ENCODE measurements around the gene SEL1L2.

The SEL1L2 gene

GRCh38 chr20:13941031-13941430 is 49.4 kb downstream of the SEL1L2 start:
- no peak for DNase-seq (ENCODE audit: extremely low read depth, insufficient read length)
- H3K27me3 ChIP-seq (replicated peaks; ENCODE audit: control insufficient read depth, insufficient read depth, low read length), result no peaks in the 10 kb centered on the region
- H3K4me3 ChIP-seq (replicated peaks; ENCODE audit: low read depth, low read length), result no peak overlapping the region
- TF ChIP-seq CTCF (IDR thresholded peaks at IDR 0.05; ENCODE audit: insufficient read depth, low read length, poor library complexity, severe bottlenecking), result no peak
- no peaks in the 10 kb centered on the region for H3K36me3 ChIP-seq (ENCODE audit: control insufficient read depth, insufficient read depth, low read length)

- H3K4me3 ChIP-seq (replicated peaks; ENCODE audit: low read depth, low read length), result no peak overlapping the region
- no peaks in the 10 kb centered on the region for H3K36me3 ChIP-seq (ENCODE audit: control insufficient read depth, insufficient read depth, low read length)
- no peaks in the 10 kb centered on the region for H3K27me3 ChIP-seq (replicated peaks; ENCODE audit: control insufficient read depth, insufficient read depth, low read length)
- DNase-seq (ENCODE audit: extremely low read depth, insufficient read length), result no peak
- no peak for TF ChIP-seq CTCF (IDR thresholded peaks at IDR 0.05; ENCODE audit: insufficient read depth, low read length, poor library complexity, severe bottlenecking)
These were observed 53.4 kb downstream of the SEL1L2 start for GRCh38 chr20:13936781-13937576.

GRCh38 chr20:13934992-13935894 is 55.2 kb downstream of the SEL1L2 start:
- Histone ChIP-seq H3K36me3 (ENCODE audit: control insufficient read depth, insufficient read depth, low read length) (no peaks in the 10 kb centered on the region), H3K27me3 (replicated peaks; ENCODE audit: control insufficient read depth, insufficient read depth, low read length) (no peaks in the 10 kb centered on the region), H3K4me3 (replicated peaks; ENCODE audit: low read depth, low read length) (no peak overlapping the region)
- DNase-seq (ENCODE audit: extremely low read depth, insufficient read length), result no peak
- no peak for TF ChIP-seq CTCF (IDR thresholded peaks at IDR 0.05; ENCODE audit: insufficient read depth, low read length, poor library complexity, severe bottlenecking)

- H3K4me3 ChIP-seq (replicated peaks; ENCODE audit: low read depth, low read length), result no peak overlapping the region
- DNase-seq (ENCODE audit: extremely low read depth, insufficient read length), result no peak
These were observed 60.1 kb downstream of the SEL1L2 start for GRCh38 chr20:13930281-13930680.

GRCh38 chr20:13929836-13930235 is 60.6 kb downstream of the SEL1L2 start:
- H3K36me3 ChIP-seq (ENCODE audit: control insufficient read depth, insufficient read depth, low read length), result no peaks in the 10 kb centered on the region
- DNase-seq (ENCODE audit: extremely low read depth, insufficient read length), result no peak
- no peak overlapping the region for H3K4me3 ChIP-seq (replicated peaks; ENCODE audit: low read depth, low read length)
- TF ChIP-seq CTCF (IDR thresholded peaks at IDR 0.05; ENCODE audit: insufficient read depth, low read length, poor library complexity, severe bottlenecking), result no peak
- no peaks in the 10 kb centered on the region for H3K27me3 ChIP-seq (replicated peaks; ENCODE audit: control insufficient read depth, insufficient read depth, low read length)

More at GRCh38 chr20:13930281-13930680, 60.1 kb downstream of the SEL1L2 start:
- TF ChIP-seq CTCF (IDR thresholded peaks at IDR 0.05; ENCODE audit: insufficient read depth, low read length, poor library complexity, severe bottlenecking), result no peak
- Histone ChIP-seq H3K27me3 (replicated peaks; ENCODE audit: control insufficient read depth, insufficient read depth, low read length) (no peaks in the 10 kb centered on the region), H3K36me3 (ENCODE audit: control insufficient read depth, insufficient read depth, low read length) (no peaks in the 10 kb centered on the region)

All from GM06990 (cell line).